CD4-positive, alpha-beta T cell treated with Interleukin-2 at 100 ng/mL for 4 hours (primary cell): ENCODE results near the gene OSBPL2.

Experiments
- DNase-seq: peaks from one replicate; pipeline ENCODE4 v3.0.0-alpha.2; 2020; ENCODE audit warnings: low spot score

The OSBPL2 gene

DNA sequence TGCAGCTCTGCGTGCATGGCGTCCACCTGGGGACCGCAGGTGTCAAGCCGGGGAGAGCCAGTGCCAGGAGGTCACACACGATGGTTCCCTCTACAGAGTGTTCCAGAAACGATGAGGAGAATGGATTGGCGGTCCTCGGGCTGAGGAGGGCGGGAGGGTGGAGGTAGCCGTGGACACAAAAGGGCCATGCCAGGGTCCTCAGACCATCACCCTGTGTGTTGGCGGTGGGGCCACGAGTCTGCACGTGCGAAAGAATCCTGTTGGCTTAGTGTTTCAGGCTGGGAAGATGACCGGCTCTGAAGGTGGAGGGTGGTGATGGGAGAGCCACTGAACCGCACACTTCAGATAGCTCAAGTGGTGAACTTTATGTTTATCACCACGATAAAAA is 31.9 kb upstream of the OSBPL2 start:
- no peak for DNase-seq

- no peak for DNase-seq
These were observed 30.1 kb upstream of the OSBPL2 start for GRCh38 chr20:62208061-62208794.

DNA sequence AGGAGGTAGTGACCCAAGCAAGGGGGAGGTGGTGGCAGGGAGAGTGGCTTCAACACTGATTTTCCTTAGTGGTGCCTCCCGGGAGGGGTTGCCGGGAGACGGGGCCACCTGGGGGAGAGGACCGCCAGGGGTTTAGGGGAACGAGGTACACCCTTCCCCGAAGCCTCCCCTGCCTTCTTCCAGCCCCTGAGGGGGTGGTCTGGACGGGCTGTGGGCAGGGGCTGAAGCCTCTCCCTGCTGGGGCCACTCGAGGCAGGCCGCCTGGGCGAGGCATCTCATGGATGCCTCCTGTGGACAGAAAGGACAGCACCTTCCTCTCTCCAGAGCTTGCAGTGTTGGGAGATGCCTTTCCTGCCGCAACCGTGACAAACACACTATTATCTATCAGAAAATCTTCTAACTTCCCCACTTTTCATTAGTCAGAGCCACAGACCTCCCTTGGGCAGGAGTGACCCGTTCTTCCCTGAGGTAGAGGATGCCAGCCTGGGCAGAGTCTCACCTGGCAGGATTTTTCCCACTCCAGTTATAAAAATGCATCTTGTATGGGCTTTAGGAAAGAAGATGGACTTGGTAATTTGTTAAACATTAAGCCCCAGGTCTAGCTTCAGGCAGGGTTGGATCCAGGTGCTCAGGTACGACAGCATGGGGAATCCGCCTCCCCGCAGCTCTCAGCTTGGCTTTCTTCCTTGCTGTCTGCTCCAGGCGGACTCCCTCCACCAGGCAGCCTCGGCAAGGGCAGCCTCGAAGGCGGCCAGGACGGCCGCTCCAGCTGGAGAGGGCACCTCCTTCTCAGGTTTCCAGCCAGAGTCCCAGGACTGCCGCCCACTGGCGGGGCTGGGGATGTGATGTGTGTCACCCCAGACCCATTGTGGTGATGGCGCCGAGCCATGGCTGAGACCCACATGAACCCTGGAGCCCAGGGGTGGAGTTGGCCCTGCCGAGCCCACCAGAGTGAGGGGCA is 29.2 kb upstream of the OSBPL2 start:
- no peak for DNase-seq

DNA sequence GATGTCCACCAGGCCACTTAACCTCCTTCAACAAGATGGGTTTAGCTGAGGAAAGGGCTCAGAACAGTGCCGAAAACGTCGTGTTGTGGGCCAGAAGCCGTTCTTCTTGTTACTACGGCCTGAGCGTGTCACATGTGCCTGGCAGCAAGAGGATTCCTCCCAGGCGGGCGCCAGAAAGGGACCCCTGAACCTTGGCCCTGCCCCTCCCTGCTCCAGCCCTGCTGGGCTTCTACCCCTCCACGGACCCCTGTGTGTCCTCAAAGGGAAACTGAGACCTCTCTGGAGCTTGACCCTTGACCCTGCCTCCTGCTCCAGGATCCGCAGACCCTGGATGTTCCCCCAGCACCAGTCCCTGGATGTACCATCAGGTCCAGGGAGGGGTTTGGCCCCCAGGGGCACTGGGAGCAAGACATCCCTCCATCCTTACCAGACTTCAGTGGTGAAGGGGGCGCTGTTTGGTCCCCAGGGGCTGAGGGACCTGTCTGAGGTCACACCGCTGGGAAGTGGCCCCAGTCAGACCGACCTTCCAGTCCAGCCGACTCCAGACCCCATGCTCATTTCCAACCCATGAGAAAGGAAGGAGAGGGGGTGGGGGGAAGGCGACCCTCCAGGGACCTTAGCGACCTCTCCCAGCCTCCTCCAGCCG is 28.3 kb upstream of the OSBPL2 start:
- DNase-seq: no peak

GRCh38 chr20:62210496-62210855 is 27.8 kb upstream of the OSBPL2 start:
- DNase-seq: no peak

DNA sequence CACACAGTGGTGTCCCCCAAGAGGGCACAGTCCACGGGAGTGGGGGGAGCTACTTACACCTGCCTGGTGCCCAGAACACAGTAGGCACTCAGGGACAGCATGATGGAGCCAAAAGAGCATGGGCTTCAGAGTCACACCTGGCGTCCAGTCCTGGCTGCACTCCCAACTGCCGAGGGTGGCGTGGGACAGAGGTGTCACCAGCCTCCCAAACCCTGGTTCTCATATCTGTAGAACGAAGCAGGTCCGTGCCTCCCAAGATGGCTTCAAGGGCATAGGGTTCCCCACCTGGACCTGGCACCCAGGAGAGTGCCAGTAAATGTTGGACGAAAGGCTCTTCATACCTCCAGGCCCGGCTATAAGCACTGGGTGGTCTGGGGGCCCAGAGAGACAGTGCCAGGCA is 27.1 kb upstream of the OSBPL2 start:
- no peak for DNase-seq

DNA sequence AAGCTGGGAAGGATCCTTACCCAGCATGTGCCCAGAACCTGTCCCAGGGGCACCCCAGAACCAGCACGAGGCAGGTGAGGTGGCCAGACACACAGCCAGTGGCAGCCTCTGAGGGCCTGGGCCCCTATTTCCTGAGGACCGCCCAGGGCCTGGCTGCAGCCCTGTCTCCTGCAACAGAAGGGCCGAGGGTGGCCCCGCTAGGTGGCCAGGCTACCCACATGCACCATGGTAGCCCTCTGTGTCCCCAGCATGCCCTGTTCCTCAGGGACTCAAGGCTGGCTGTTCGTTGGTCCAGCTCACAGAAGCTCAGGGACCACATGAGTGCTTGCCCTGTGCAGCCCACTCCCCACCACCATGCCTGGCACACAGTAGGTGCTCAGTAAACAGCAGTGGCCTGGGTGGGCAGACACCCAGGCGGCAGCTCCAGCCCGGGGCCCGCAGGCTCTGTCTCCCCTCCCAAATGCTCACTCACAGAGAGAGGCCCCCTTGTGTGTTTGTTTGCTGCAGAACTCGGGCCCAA is 26.5 kb upstream of the OSBPL2 start:
- no peak for DNase-seq

DNA sequence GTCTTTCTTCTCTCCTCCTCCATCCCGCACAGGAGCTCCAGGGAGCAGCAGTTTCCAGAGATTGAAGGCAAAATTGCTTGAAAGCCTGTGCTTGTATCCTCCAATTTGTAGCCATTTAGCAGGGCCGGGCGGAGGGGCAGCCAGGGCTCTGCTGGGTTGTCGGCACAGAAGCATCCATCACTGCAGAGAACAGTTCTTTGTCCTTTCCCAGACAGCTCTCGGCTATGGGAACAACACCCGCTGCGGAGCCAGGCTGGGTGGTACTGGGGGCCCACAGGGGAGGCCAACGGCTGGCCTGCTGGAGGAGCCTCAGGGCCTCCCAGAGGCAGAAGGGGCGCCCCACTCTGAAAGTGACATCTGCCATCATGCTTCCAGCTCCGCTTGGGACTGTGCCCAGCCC is 26.0 kb upstream of the OSBPL2 start:
- no peak for DNase-seq

- no peak for DNase-seq
These were observed 24.3 kb upstream of the OSBPL2 start for GRCh38 chr20:62214067-62214466.

DNA sequence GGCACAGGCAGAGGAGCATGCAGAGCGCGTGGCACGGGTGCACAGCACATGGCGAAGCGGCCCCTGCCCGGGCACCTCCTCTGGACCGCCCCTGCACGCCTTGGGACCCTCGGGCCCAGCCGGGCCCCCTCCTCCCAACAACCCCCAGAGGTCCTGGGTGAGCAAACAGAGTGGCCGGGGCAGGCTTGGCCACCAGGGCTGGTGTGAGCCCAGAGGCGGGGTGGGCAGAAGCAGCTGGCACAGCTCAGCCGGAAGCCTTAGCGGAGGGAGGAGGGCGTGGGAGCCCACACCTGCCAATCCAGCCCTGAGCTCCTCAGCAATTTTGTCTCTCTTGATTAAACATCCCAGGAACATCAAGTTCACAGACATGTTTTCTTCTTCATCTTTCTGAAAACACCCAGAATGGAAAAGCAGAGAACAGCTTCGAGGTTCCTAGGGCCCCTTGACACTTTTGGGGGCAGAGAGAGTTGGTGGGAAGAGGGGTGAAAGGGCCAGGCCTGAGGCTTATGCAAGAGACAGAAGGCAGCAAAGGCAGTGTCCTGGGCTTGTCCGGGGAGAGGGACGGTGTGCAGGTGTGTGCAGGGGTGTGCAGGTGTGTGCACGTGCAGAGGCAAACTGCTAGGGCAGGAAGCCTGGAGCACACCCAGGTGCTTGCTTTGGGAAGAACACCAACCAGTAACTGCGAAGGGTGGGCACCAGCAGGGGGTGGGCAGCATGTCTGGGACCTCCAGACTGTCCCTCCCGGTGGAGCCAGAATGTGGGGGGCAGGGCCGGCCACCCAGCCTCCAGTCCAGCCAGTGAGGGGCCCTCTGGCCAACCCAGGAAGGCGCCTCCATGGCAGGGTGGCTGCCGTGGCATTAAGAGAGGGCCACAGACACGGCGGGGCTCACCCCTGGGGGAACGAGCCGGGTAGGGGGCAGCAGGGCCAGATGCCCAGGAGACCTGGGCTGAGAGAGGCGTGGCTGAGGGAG is 23.0 kb upstream of the OSBPL2 start:
- DNase-seq: no peak

GRCh38 chr20:62215991-62216635 is 22.2 kb upstream of the OSBPL2 start:
- DNase-seq: no peak

DNA sequence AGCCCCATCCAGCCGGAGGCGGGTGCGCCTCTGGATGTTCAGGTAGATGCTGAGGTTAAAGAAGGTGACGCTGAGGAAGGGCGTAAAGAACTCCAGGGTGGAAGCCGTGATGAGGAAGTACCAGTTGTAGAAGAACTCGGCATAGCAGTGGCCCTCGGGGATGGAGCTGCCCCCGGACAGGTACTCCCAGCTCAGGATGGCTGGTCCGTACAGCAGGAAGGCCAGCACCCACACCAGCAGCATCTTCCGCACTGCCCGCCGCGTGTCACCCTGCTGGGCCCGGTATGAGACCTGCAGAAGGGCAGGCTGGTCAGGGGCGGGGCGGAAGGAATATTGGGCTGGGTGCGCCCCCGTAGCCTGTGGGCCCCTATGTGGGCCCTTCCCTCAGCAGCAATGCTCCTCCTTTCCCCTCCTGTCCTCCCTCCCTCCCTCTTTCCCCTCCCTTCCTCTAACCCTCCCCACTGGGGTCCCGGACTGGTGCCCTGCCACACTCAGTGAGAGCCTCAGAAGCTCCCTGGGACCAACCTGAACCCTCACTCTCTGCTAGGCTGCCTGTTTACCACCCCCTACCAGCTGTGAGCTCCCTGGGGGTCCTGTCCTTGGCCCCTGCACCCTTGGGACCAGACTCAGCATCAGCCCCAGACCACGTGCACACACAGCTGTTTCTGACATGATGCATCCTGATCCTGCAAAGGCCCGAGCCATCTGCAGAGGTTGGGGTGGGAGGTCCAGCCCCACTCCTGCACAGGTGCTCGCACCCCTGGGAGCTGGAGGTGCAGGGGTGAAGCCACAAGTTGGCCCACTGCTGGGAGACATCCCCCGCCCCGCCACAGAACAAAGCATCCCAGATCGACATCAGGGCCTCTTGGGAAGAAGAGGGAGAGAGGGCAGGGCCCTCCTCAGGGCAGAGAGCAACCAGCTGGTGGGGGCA is 21.4 kb upstream of the OSBPL2 start:
- no peak for DNase-seq

GRCh38 chr20:62217913-62218773 is 20.2 kb upstream of the OSBPL2 start:
- DNase-seq: no peak

DNA sequence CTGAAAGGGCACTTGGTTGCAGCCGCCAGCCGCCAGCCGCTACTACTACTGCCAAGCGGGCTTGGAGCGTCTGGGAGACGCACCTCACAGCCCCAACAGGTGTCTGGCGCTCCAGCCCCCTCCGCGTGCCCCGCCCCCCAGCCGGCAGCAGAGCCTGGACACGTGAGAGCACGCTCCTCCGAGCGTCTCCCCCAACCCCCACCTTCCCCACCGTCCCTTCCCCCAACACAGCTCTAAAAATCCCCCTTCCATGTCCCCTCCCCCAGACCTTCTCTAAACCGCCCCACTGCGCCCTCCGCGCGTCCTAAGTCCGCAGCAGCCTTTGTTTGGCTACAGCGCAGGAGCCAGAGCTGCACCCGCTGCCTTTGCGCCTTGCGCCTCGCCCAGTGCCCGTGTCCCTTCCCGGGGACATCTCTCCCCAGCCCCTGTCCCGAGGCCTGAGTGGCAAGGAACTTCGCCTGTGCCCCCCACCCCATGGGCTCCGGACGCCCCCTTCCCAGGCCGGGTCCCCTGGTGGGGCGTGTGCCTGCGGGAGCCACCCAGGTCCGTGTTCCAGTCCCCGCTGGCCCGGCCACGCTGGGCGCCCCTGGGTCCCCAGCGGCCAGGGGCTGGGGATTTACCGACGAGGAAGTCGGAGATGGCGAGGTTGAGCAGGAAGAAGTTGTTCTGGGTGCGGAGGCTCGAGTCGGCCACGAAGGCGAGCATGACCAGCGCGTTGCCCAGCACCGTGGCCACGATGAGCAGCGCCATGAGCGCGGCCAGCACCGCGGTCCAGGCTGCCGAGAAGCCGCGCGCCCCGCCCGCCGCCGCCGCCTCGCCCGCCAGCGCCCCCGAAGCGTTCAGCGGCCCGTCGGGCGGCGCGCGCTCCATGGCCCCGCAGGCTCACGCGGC is 19.0 kb upstream of the OSBPL2 start:
- no peak for DNase-seq

- DNase-seq: peak; percentile 16
These were observed 18.2 kb upstream of the OSBPL2 start, which contains the start of gene HRH3 for GRCh38 chr20:62219992-62220665. Gene HRH3, minus strand, starts transcription at chr20:62220278. Its CDS starts 308 bp downstream, at chr20:62219970.

GRCh38 chr20:62220666-62221568 is 17.4 kb upstream of the OSBPL2 start:
- no peak for DNase-seq
